ENCODE results near the gene FNDC3B. TPM values are rescaled to one million over a fixed set of nuclear protein-coding genes. Genes with fewer than 3 reads are reported as not detected.
A peak's percentile ranks its signal among the peaks of the same experiment; 100 is the strongest.

The FNDC3B gene
- total and polyA plus RNA-seq, 9 donors = 22.1 to 198 (median 108) TPM

- H3K4me1 ChIP-seq (ENCODE audit: insufficient read depth) = peaks cover 23% of the 10 kb centered on the region
- peak in 1 of 5 donors; percentile 76 for DNase-seq
- H3K36me3 ChIP-seq = no peaks in the 10 kb centered on the region
- H3K9me3 ChIP-seq = no peaks in the 10 kb centered on the region
- H3K27me3 ChIP-seq = no peaks in the 10 kb centered on the region
- intact Hi-C loops (cut with DNase I) = no loop called here
- no peak for TF ChIP-seq EP300 (IDR thresholded peaks at IDR 0.05)
- TF ChIP-seq, protein P1, sequence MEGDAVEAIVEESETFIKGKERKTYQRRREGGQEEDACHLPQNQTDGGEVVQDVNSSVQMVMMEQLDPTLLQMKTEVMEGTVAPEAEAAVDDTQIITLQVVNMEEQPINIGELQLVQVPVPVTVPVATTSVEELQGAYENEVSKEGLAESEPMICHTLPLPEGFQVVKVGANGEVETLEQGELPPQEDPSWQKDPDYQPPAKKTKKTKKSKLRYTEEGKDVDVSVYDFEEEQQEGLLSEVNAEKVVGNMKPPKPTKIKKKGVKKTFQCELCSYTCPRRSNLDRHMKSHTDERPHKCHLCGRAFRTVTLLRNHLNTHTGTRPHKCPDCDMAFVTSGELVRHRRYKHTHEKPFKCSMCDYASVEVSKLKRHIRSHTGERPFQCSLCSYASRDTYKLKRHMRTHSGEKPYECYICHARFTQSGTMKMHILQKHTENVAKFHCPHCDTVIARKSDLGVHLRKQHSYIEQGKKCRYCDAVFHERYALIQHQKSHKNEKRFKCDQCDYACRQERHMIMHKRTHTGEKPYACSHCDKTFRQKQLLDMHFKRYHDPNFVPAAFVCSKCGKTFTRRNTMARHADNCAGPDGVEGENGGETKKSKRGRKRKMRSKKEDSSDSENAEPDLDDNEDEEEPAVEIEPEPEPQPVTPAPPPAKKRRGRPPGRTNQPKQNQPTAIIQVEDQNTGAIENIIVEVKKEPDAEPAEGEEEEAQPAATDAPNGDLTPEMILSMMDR (IDR thresholded peaks at IDR 0.05) = no peak
- no peak for TF ChIP-seq POLR2A (IDR thresholded peaks at IDR 0.05)
- H3K4me3 ChIP-seq = no peak overlapping the region
- WGBS, 3 donors = 66 to 75% (median 73%) methylated on average over 6 of the region's 6 CpGs
- peak overlapping the region in 1 of 2 donors; percentile 51 for H3K27ac ChIP-seq
These were observed 99.6 kb downstream of the FNDC3B start for GRCh38 chr3:172138792-172139507.

- intact Hi-C loops (cut with DNase I) = no loop called here
- Histone ChIP-seq H3K27me3 (no peaks in the 10 kb centered on the region), H3K27ac (peak overlapping the region in 1 of 2 donors; percentile 43), H3K4me1 (ENCODE audit: insufficient read depth) (peaks cover 23% of the 10 kb centered on the region), H3K36me3 (no peaks in the 10 kb centered on the region), H3K4me3 (no peak overlapping the region), H3K9me3 (no peaks in the 10 kb centered on the region)
- DNase-seq = no peak
- TF ChIP-seq POLR2A (IDR thresholded peaks at IDR 0.05) = no peak
- TF ChIP-seq, protein P1 (IDR thresholded peaks at IDR 0.05) = no peak
- TF ChIP-seq EP300 (IDR thresholded peaks at IDR 0.05) = no peak
- 49 to 56% (median 52%) methylated on average over 3 of the region's 3 CpGs for WGBS, 3 donors
These were observed 100.3 kb downstream of the FNDC3B start for GRCh38 chr3:172139528-172140276.

DNA sequence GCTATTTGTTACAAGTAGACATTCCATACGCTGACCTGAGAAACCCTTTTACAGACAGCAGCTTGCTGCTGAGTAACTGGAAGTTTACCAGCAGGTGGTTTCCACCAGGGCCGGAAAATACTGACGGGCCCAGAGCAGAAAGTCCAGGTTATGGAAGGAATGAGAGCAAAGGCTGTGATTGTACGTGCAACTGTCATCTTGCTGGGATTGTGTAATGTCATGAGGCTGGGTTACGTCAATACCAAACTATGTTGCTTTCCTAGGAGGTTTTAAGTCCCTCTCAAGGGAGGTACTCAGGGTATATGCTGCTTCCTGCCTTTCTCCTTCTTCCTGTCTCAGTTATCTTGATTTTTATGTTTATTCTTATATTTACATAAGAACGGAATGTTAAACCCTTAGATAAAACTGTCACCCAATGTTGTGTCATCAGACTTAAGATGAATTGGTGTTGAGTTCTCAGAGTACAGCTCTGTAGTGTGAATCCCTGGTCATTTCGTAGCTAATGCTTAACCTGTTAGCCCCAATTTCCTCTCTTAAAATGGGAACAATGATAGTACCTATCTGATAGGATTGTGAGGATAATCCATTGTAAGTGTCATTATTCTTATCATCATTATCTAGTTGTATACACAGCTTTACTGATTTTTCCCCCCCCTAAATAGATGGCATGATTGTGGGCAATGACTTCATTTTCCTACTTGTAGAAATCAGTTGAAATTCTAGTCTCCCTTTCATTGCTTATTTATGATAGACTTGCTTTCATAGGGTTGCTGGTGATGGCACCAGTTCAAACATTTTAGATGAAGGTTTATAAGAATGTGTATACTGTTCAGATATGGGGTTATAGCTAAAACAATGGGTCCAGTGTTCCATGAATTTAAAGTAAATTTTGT lies 101.4 kb downstream of the FNDC3B start:
- WGBS, 3 donors = 48 to 58% (median 48%) methylated on average over 7 of the region's 7 CpGs
- no peak for TF ChIP-seq POLR2A (IDR thresholded peaks at IDR 0.05)
- TF ChIP-seq EP300 (IDR thresholded peaks at IDR 0.05) = no peak
- Histone ChIP-seq H3K27me3 (no peaks in the 10 kb centered on the region), H3K4me3 (no peak overlapping the region), H3K9me3 (no peaks in the 10 kb centered on the region), H3K36me3 (no peaks in the 10 kb centered on the region), H3K4me1 (ENCODE audit: insufficient read depth) (peaks cover 23% of the 10 kb centered on the region), H3K27ac (peak overlapping the region in 1 of 2 donors; percentile 43)
- no peak for DNase-seq
- intact Hi-C loops (cut with DNase I) = no loop called here

DNA sequence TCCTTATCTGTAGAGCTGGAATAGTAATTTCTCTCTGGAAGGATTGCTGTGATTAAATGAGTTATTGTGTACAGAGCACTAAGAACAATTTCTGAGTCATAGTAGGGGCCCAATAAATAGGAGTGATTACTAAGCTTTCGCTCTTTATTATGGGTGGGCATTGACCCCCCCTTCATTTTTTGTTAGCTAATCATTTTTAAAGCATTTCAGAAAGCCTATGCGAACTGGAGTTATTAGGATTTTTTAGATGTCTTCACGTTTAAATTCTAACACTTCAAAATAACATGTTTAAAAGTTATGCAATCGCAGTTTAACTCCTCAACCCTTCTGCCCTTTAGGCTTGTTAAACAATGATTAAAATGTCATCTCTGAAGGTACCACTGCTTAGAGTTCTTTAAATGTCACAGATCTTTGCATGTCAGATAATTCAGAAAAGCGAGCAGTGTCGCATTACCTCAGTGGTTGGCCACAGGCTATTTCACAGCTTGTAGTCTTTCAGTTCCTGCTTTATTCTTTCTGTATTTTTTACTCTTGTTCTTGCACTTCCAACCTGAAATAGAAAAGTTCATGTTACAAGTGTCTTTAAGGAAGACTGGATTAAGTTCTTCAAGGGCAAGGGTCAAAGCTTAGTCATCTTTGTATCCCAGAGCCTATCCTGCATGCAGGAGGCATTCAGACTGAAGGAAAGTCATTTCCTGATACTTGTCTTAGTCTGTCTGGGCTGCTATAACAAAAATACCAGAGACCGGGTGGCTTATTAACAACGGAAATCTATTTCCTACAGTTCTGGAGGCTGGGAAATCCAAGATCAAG lies 102.9 kb downstream of the FNDC3B start:
- TF ChIP-seq, protein P1 (IDR thresholded peaks at IDR 0.05) = no peak
- TF ChIP-seq EP300 (IDR thresholded peaks at IDR 0.05) (no peak), POLR2A (IDR thresholded peaks at IDR 0.05) (no peak)
- Histone ChIP-seq H3K4me3 (no peak overlapping the region), H3K27ac (no peak overlapping the region), H3K9me3 (no peaks in the 10 kb centered on the region), H3K4me1 (ENCODE audit: insufficient read depth) (peaks cover 17% of the 10 kb centered on the region), H3K27me3 (no peaks in the 10 kb centered on the region), H3K36me3 (no peaks in the 10 kb centered on the region)
- 68 to 75% (median 73%) methylated on average over 8 of the region's 8 CpGs for WGBS, 3 donors
- DNase-seq = no peak
- intact Hi-C loops (cut with DNase I) = no loop called here
